SK-N-SH (cell line): ENCODE data around the gene PTOV1. TPM values are rescaled to one million over a fixed set of nuclear protein-coding genes. Genes with fewer than 3 reads are reported as not detected.

Experiments
- CTCF ChIA-PET: fragments of 300-600, 350-600 bp; formaldehyde crosslinking; extraction: SDS; loops from one replicate; lab custom pipeline; 2021; lab: Yijun Ruan, JAX
- POLR2A ChIA-PET: fragments of 350-600 bp; sonication (Branson Sonifier 250); formaldehyde crosslinking; extraction: SDS; loops from one replicate; lab custom pipeline; 2020; ENCODE audit warnings: antibody characterized with exemption, inconsistent platforms; lab: Yijun Ruan, JAX
- DNase-seq: peaks from one replicate; pipeline ENCODE4 v3.0.0; 2012
- H2AFZ ChIP-seq: fragments of 200-600 bp; sonication (generic); 2 replicates; pipeline ENCODE4 v1.8.1; 2016; ENCODE audit warnings: antibody characterized with exemption, mild to moderate bottlenecking, low read depth
- H3F3A ChIP-seq: fragments of 200-600 bp; sonication (generic); replicated peaks from 2 replicates; pipeline ENCODE3; 2016; ENCODE audit warnings: antibody characterized with exemption, mild to moderate bottlenecking; ENCODE audit not compliant: insufficient read depth
- H3K27ac ChIP-seq, 2 experiments: fragments of 200-500 bp in 1 of 2; fragments of 200-600 bp in 1 of 2; sonication (Bioruptor generic) in 1 of 2; sonication (generic), shearing (Covaris generic) in 1 of 2; 2 replicates each; pipeline versions ENCODE4 v1.5.1 to v1.6.1; 2014 to 2016; ENCODE audit warnings: low read depth in 2 of 2, inconsistent platforms in 1 of 2, low read length in 1 of 2, mild to moderate bottlenecking in 1 of 2, mixed read lengths in 1 of 2
- H3K27me3 ChIP-seq: fragments of 200-600 bp; sonication (generic), shearing (Covaris generic); 2 replicates; pipeline ENCODE4 v1.6.1; 2016; ENCODE audit warnings: mixed run types; ENCODE audit not compliant: insufficient read depth
- H3K36me3 ChIP-seq, 2 experiments: fragments of 200-500 bp in 1 of 2; fragments of 200-600 bp in 1 of 2; sonication (Bioruptor generic) in 1 of 2; sonication (generic) in 1 of 2; replicated peaks in 1 of 2; 2 replicates each; pipeline versions ENCODE3 to v1.5.1; 2014 to 2016; ENCODE audit warnings: low read length in 1 of 2, mild to moderate bottlenecking in 1 of 2; ENCODE audit not compliant: insufficient read depth in 2 of 2, control insufficient read depth in 1 of 2
- H3K4me1 ChIP-seq, 2 experiments: fragments of 200-500 bp in 1 of 2; fragments of 200-600 bp in 1 of 2; sonication (Bioruptor generic) in 1 of 2; sonication (generic), shearing (Covaris generic) in 1 of 2; 2 replicates each; pipeline versions ENCODE4 v1.5.1 to v1.6.1; 2014 to 2016; ENCODE audit warnings: low read depth in 1 of 2, low read length in 1 of 2, mixed run types in 1 of 2; ENCODE audit not compliant: insufficient read depth in 2 of 2, control insufficient read depth in 1 of 2
- H3K4me2 ChIP-seq: fragments of 200-600 bp; sonication (generic), shearing (Covaris generic); 2 replicates; pipeline ENCODE4 v1.6.1; 2017; ENCODE audit warnings: mixed run types
- H3K4me3 ChIP-seq, 2 experiments: fragments of 200-500 bp in 1 of 2; fragments of 200-600 bp in 1 of 2; sonication (Bioruptor generic) in 1 of 2; sonication (generic), shearing (Covaris generic) in 1 of 2; 2 replicates each; pipeline versions ENCODE4 v1.5.1 to v1.8.1; 2014 to 2016; ENCODE audit warnings: low read depth in 2 of 2, inconsistent platforms in 1 of 2, low read length in 1 of 2, mild to moderate bottlenecking in 1 of 2, mixed read lengths in 1 of 2, moderate library complexity in 1 of 2
- H3K79me2 ChIP-seq: fragments of 200-600 bp; sonication (generic); 2 replicates; pipeline ENCODE4 v1.8.1; 2017; ENCODE audit warnings: mild to moderate bottlenecking; ENCODE audit not compliant: insufficient read depth
- H3K9ac ChIP-seq: fragments of 200-600 bp; sonication (generic); 2 replicates; pipeline ENCODE4 v1.6.1; 2017; ENCODE audit warnings: mixed run types
- H3K9me2 ChIP-seq: fragments of 200-600 bp; sonication (generic); 2 replicates; pipeline ENCODE4 v1.6.1; 2017; ENCODE audit warnings: mixed run types
- H3K9me3 ChIP-seq: fragments of 200-600 bp; sonication (generic); 2 replicates; pipeline ENCODE4 v1.6.1; 2017; ENCODE audit warnings: mixed run types, mild to moderate bottlenecking, moderate library complexity
- H4K20me1 ChIP-seq: fragments of 200-600 bp; sonication (generic); 2 replicates; pipeline ENCODE4 v1.6.1; 2017; ENCODE audit warnings: mild to moderate bottlenecking, mixed run types; ENCODE audit not compliant: insufficient read depth
- ELF1 ChIP-seq: IDR thresholded peaks from 2 replicates; pipeline ENCODE4 v1.4.0; 2012
- EP300 ChIP-seq, 2 experiments: IDR thresholded peaks; 2 replicates each; pipeline versions ENCODE4 v1.4.0 to v1.6.1; 2012; ENCODE audit warnings: borderline replicate concordance in 1 of 2, low read depth in 1 of 2, low read length in 1 of 2
- EZH2phosphoT487 ChIP-seq: fragments of 200-600 bp; sonication (generic); IDR thresholded peaks from 2 replicates; pipeline ENCODE4 v1.6.1; 2017; ENCODE audit warnings: low read depth, mixed run types, mild to moderate bottlenecking, antibody characterized with exemption, moderate library complexity, borderline replicate concordance
- FOXJ3 ChIP-seq: sonication (generic); formaldehyde crosslinking; IDR thresholded peaks from 2 replicates; pipeline ENCODE4 v1.5.1; 2020; ENCODE audit warnings: mild to moderate bottlenecking, missing genetic modification reagents
- FOXM1 ChIP-seq: IDR thresholded peaks from 2 replicates; pipeline ENCODE4 v1.4.0; 2012; ENCODE audit warnings: low read depth, mild to moderate bottlenecking
- JUND ChIP-seq: IDR thresholded peaks from 2 replicates; pipeline ENCODE4 v1.4.0; 2012
- MEF2A ChIP-seq: IDR thresholded peaks from 2 replicates; pipeline ENCODE4 v1.4.0; 2012; ENCODE audit warnings: low read depth, borderline replicate concordance
- MXI1 ChIP-seq: IDR thresholded peaks from 2 replicates; pipeline ENCODE4 v1.6.1; 2012; ENCODE audit warnings: mild to moderate bottlenecking, low read depth, low read length, improper control_type of control experiment
- RAD21 ChIP-seq: IDR thresholded peaks from 2 replicates; pipeline ENCODE4 v1.6.1; 2012; ENCODE audit warnings: mild to moderate bottlenecking, low read length
- RCOR1 ChIP-seq: fragments of 150-350 bp; IDR thresholded peaks from 2 replicates; pipeline ENCODE4 v1.6.1; 2017; ENCODE audit warnings: antibody characterized with exemption, low read length
- RFX5 ChIP-seq: IDR thresholded peaks from 2 replicates; pipeline ENCODE4 v1.6.1; 2012; ENCODE audit warnings: mild to moderate bottlenecking, improper control_type of control experiment, low read length
- SIN3A ChIP-seq: IDR thresholded peaks from 2 replicates; pipeline ENCODE4 v1.6.1; 2012; ENCODE audit warnings: low read depth, mild to moderate bottlenecking, low read length, moderate library complexity, borderline replicate concordance
- SMC3 ChIP-seq: IDR thresholded peaks from 2 replicates; pipeline ENCODE4 v1.6.1; 2012; ENCODE audit warnings: low read depth, low read length, improper control_type of control experiment
- TEAD4 ChIP-seq: IDR thresholded peaks from 2 replicates; pipeline ENCODE4 v1.4.0; 2012; ENCODE audit warnings: mild to moderate bottlenecking, borderline replicate concordance; ENCODE audit not compliant: insufficient read depth
- WGBS: methylation state at CpG from one replicate; pipeline ENCODE4 v1.1.6; 2017; ENCODE audit warnings: low lambda C conversion rate; 5-methylcytosine and 5-hydroxymethylcytosine counted together
- polyA plus RNA-seq, 3 experiments: library from polyadenylated mRNA; depleted of rRNA; stranded (reverse); fragments of >200 nt; gene quantifications; 2 replicates each; pipeline ENCODE4 v1.2.3, GENCODE V29; 2012
- TF ChIP-seq, protein P1 (sequence below): IDR thresholded peaks from 2 replicates; pipeline ENCODE4; 2012
- TF ChIP-seq, protein P2 (sequence below): fragments of 150-350 bp; IDR thresholded peaks from 2 replicates; pipeline ENCODE4 v1.6.1; 2016; ENCODE audit warnings: mild to moderate bottlenecking, low read depth, low read length
- TF ChIP-seq, protein P3 (sequence below): IDR thresholded peaks from 2 replicates; pipeline ENCODE4 v1.4.0; 2012; ENCODE audit warnings: low read depth
- TF ChIP-seq, protein P4 (sequence below): IDR thresholded peaks from 2 replicates; pipeline ENCODE4 v1.4.0; 2012; ENCODE audit warnings: low read depth, borderline replicate concordance
- TF ChIP-seq, protein P5 (sequence below): fragments of 200-600 bp; sonication (generic); IDR thresholded peaks from 2 replicates; pipeline ENCODE4 v1.6.1; 2017; ENCODE audit warnings: antibody characterized with exemption, mild to moderate bottlenecking, moderate library complexity
- TF ChIP-seq, protein P6 (sequence below): IDR thresholded peaks from 2 replicates; pipeline ENCODE4 v1.6.1; 2012; ENCODE audit warnings: mild to moderate bottlenecking, low read depth, low read length, moderate library complexity

PTOV1 gene
- polyA plus RNA-seq, 1 of the 3 experiments (the other 2 are of a cell fraction) = 95.0 TPM

DNA sequence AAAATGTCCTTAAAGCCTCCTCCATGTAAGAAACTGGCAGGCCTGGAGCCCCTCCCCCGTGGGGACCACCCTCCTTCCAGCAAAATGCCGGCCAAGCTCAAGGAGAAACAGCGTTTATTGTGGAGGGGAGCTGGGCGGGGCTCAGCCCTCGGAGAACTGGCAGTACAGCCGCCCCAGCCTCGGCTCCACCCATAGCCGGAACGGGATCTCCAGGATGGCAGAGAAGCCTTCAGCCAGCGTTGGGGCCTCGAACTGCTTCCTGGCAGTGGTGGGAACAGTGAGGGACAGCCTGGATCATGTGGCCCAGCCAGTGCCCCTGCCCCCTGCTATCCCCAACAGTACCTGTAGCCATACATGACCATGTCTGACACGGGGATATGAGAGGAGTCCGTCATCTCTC lies 10.1 kb downstream of the PTOV1 start:
- TF ChIP-seq, protein P1, sequence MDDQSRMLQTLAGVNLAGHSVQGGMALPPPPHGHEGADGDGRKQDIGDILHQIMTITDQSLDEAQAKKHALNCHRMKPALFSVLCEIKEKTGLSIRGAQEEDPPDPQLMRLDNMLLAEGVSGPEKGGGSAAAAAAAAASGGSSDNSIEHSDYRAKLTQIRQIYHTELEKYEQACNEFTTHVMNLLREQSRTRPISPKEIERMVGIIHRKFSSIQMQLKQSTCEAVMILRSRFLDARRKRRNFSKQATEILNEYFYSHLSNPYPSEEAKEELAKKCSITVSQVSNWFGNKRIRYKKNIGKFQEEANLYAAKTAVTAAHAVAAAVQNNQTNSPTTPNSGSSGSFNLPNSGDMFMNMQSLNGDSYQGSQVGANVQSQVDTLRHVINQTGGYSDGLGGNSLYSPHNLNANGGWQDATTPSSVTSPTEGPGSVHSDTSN = no peak; the same call in 1 of the 2 replicates
- TF ChIP-seq SIN3A (no peak), EP300 (IDR thresholded peaks at IDR 0.05; ENCODE audit: borderline replicate concordance in 1 of 2, low read depth in 1 of 2, low read length in 1 of 2) (no peak), SMC3 (no peak), JUND (no peak), EZH2phosphoT487 (no peak), TEAD4 (no peak), FOXJ3 (CRISPR knock-in tag) (no peak), RFX5 (no peak), MEF2A (no peak), RAD21 (no peak), ELF1 (no peak), RCOR1 (no peak), MXI1 (no peak), FOXM1 (no peak)
- TF ChIP-seq, protein P2, sequence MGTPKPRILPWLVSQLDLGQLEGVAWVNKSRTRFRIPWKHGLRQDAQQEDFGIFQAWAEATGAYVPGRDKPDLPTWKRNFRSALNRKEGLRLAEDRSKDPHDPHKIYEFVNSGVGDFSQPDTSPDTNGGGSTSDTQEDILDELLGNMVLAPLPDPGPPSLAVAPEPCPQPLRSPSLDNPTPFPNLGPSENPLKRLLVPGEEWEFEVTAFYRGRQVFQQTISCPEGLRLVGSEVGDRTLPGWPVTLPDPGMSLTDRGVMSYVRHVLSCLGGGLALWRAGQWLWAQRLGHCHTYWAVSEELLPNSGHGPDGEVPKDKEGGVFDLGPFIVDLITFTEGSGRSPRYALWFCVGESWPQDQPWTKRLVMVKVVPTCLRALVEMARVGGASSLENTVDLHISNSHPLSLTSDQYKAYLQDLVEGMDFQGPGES = no peak
- TF ChIP-seq, protein P3, sequence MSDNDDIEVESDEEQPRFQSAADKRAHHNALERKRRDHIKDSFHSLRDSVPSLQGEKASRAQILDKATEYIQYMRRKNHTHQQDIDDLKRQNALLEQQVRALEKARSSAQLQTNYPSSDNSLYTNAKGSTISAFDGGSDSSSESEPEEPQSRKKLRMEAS = no peak
- TF ChIP-seq, protein P4, sequence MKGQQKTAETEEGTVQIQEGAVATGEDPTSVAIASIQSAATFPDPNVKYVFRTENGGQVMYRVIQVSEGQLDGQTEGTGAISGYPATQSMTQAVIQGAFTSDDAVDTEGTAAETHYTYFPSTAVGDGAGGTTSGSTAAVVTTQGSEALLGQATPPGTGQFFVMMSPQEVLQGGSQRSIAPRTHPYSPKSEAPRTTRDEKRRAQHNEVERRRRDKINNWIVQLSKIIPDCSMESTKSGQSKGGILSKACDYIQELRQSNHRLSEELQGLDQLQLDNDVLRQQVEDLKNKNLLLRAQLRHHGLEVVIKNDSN = no peak
- TF ChIP-seq, protein P5, sequence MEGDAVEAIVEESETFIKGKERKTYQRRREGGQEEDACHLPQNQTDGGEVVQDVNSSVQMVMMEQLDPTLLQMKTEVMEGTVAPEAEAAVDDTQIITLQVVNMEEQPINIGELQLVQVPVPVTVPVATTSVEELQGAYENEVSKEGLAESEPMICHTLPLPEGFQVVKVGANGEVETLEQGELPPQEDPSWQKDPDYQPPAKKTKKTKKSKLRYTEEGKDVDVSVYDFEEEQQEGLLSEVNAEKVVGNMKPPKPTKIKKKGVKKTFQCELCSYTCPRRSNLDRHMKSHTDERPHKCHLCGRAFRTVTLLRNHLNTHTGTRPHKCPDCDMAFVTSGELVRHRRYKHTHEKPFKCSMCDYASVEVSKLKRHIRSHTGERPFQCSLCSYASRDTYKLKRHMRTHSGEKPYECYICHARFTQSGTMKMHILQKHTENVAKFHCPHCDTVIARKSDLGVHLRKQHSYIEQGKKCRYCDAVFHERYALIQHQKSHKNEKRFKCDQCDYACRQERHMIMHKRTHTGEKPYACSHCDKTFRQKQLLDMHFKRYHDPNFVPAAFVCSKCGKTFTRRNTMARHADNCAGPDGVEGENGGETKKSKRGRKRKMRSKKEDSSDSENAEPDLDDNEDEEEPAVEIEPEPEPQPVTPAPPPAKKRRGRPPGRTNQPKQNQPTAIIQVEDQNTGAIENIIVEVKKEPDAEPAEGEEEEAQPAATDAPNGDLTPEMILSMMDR = no peak
- TF ChIP-seq, protein P6, sequence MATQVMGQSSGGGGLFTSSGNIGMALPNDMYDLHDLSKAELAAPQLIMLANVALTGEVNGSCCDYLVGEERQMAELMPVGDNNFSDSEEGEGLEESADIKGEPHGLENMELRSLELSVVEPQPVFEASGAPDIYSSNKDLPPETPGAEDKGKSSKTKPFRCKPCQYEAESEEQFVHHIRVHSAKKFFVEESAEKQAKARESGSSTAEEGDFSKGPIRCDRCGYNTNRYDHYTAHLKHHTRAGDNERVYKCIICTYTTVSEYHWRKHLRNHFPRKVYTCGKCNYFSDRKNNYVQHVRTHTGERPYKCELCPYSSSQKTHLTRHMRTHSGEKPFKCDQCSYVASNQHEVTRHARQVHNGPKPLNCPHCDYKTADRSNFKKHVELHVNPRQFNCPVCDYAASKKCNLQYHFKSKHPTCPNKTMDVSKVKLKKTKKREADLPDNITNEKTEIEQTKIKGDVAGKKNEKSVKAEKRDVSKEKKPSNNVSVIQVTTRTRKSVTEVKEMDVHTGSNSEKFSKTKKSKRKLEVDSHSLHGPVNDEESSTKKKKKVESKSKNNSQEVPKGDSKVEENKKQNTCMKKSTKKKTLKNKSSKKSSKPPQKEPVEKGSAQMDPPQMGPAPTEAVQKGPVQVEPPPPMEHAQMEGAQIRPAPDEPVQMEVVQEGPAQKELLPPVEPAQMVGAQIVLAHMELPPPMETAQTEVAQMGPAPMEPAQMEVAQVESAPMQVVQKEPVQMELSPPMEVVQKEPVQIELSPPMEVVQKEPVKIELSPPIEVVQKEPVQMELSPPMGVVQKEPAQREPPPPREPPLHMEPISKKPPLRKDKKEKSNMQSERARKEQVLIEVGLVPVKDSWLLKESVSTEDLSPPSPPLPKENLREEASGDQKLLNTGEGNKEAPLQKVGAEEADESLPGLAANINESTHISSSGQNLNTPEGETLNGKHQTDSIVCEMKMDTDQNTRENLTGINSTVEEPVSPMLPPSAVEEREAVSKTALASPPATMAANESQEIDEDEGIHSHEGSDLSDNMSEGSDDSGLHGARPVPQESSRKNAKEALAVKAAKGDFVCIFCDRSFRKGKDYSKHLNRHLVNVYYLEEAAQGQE = no peak
- Histone ChIP-seq H3K9ac (no peak overlapping the region), H3K9me2 (no peaks in the 10 kb centered on the region), H3K36me3 (peaks cover 25 to 65% of the 10 kb centered on the region in 2 experiments), H3K79me2 (peaks cover 34% of the 10 kb centered on the region), H4K20me1 (peaks cover 46% of the 10 kb centered on the region), H3K4me1 (peaks cover 17 to 19% of the 10 kb centered on the region in 2 experiments; a peak in 3 of 4 replicates), H3K9me3 (no peaks in the 10 kb centered on the region), H3K27ac (no peak overlapping the region; a peak in 2 of 4 replicates), H2AFZ (no peak overlapping the region), H3F3A (peaks cover 36% of the 10 kb centered on the region), H3K4me3 (no peak overlapping the region), H3K27me3 (no peaks in the 10 kb centered on the region), H3K4me2 (no peak overlapping the region)
- WGBS = 77% methylated on average over 12 of the region's 13 CpGs
- no peak for DNase-seq
- ChIA-PET POLR2A (interaction anchor here (0.9 to 1.9 kb wide), 2 partner anchors 8 to 10 kb away, joined by 3 to 16 read pairs; partner anchors contain the start of gene PTOV1), CTCF (no interaction called here)
